SHP77 (cell line): ENCODE data around the gene METTL21A.
"Not testable (repeated sequence)": the region's sequence is repeated elsewhere in the genome, so short reads cannot be mapped to it uniquely, and the experiment has no call there.

ENCODE experiments used
- DNase-seq, 2 experiments: peaks; one replicate each; lab custom pipeline; 2025; lab: John Stamatoyannopoulos, UW

METTL21A gene

GRCh38 chr2:207625014-207625907 lies at the start of gene METTL21A:
TSS of gene METTL21A (minus strand) at chr2:207625394. CDS start at chr2:207624375, 1,019 bp downstream.
- peak; percentile 82 to 92 for DNase-seq

- no peak for DNase-seq
Measured at GRCh38 chr2:207674826-207675225, 49.6 kb upstream of the METTL21A start.

GRCh38 chr2:207674266-207674774 lies 49.1 kb upstream of the METTL21A start:
- DNase-seq = no peak

GRCh38 chr2:207673431-207673830 lies 48.2 kb upstream of the METTL21A start:
- no peak for DNase-seq

GRCh38 chr2:207670887-207671286 lies 45.7 kb upstream of the METTL21A start:
- DNase-seq = no peak

GRCh38 chr2:207663870-207664545 lies 38.8 kb upstream of the METTL21A start:
- DNase-seq = no peak

GRCh38 chr2:207662203-207662602 lies 37.0 kb upstream of the METTL21A start:
- DNase-seq = no peak

GRCh38 chr2:207660994-207661393 lies 35.8 kb upstream of the METTL21A start:
- DNase-seq = no peak

GRCh38 chr2:207658156-207658555 lies 33.0 kb upstream of the METTL21A start:
- DNase-seq = no peak

- no peak for DNase-seq
Measured at GRCh38 chr2:207655000-207655399, 29.8 kb upstream of the METTL21A start.

- not testable (repeated sequence) for DNase-seq
Measured at GRCh38 chr2:207646582-207646981, 21.4 kb upstream of the METTL21A start.

GRCh38 chr2:207643892-207644291 lies 18.7 kb upstream of the METTL21A start:
- DNase-seq = no peak

GRCh38 chr2:207640661-207641060 lies 15.5 kb upstream of the METTL21A start:
- DNase-seq = no peak

GRCh38 chr2:207640160-207640559 lies 15.0 kb upstream of the METTL21A start:
- DNase-seq = no peak

- DNase-seq = not testable (repeated sequence)
Measured at GRCh38 chr2:207639288-207639687, 14.1 kb upstream of the METTL21A start.

- no peak for DNase-seq
Measured at GRCh38 chr2:207635468-207636200, 10.4 kb upstream of the METTL21A start.

- no peak for DNase-seq
Measured at GRCh38 chr2:207633686-207634085, 8.5 kb upstream of the METTL21A start.

- DNase-seq = no peak
Measured at GRCh38 chr2:207632575-207633493, 7.6 kb upstream of the METTL21A start.

- no peak for DNase-seq
Measured at GRCh38 chr2:207630491-207630890, 5.3 kb upstream of the METTL21A start.

- DNase-seq = no peak
Measured at GRCh38 chr2:207629553-207629952, 4.4 kb upstream of the METTL21A start.
